KOPT-K1 (cell line): ENCODE results near the gene EMILIN3.

Experiments
- H3K27ac ChIP-seq: fragments of 200-600 bp; sonication (generic); 2 replicates; pipeline ENCODE4 v1.5.1; 2016; ENCODE audit warnings: antibody characterized with exemption, mild to moderate bottlenecking, low read depth, low read length; ENCODE audit not compliant: poor library complexity, severe bottlenecking
- H3K36me3 ChIP-seq: fragments of 200-600 bp; sonication (generic); 2 replicates; pipeline ENCODE4 v1.5.1; 2017; ENCODE audit warnings: antibody characterized with exemption, mild to moderate bottlenecking, low read length, moderate library complexity; ENCODE audit not compliant: insufficient read depth
- H3K9me3 ChIP-seq: fragments of 200-600 bp; sonication (generic); 2 replicates; pipeline ENCODE4 v1.5.1; 2017; ENCODE audit warnings: antibody characterized with exemption, low read length, mild to moderate bottlenecking; ENCODE audit not compliant: insufficient read depth, poor library complexity, severe bottlenecking

Gene EMILIN3

DNA sequence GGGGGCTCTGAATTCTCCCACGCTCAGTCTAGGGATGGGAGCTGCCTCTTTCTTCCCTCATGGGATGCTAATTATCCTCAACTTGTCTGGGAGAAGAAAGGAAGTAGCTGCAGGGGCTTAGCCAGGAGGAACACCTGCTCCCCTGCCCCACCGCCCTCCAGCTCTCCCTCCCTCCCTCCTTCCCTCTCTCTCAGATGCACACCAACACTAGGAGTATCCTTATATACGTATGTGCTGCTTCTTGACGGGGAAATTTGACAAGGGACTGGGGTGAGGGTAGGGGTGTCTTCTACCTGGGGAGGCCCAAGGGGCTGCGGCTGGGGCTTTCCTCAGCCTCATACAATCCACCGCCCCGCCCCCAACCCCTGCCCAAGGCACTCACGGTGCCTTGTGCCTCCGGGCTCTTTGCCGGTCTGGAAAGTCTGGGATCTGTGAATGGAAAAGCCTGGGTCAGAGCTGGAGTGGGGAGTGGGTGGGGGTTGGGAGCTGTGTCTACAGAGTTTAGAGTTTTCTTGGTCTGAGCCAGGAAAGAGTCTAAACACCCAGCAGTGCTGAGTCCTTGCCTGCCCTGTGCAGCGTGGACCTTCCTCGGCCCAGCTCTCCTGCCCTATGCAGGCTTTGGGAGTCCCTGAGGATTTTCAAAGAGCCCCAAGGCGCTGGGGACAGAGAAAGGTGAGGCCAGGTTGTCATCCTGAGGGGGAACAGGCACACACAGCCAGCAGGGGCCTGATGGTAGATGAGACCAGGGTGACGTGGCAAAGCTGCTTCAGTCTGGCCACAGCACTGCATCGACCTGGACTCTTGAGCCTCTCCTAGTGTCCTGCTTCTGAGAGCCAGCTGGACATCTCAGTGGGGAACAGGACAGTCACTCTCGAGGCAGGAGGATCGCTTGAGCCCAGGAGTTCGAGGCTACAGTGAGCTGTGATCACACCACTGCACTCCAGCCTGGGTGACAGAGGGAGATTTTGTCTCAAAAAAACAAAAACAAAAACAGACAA, 29.3 kb upstream of the EMILIN3 start:
- no peak overlapping the region for H3K27ac ChIP-seq
- H3K9me3 ChIP-seq, result no peaks in the 10 kb centered on the region
- H3K36me3 ChIP-seq, result no peaks in the 10 kb centered on the region

DNA sequence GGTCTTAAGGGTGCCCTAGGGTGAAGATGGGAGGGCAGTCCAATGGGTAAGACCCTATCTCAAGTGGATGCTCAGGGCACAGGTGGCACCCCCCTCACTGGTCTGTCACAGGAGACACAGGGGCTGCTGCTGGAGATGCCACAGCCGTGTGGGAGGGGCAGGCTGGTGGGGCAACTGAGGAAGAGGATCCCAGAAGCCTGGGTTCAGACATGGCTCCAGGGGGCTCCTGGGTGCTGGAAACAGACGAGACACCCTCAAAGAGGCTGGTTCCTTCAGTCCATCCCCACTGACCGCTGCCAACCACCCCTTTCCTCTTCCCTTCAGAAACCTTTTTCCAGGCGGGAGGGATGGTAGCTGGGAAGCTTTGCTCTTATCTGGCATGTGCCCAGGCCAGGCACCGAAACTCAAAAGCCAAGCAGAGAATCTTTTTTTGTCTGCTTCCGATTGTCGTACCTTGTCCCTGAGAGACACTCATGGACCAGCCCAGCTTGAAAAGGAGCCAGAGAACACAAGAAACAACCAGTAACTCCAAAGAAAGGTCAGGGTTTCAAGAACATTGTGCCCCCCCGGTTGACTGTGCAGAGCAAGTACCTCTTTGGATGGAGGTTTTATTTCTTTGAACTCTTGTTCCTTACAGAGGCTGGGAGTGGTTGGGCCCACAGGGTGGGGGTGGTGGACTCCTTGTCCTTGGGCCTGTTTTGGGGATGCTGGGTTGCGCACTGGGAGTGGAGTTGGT, 28.5 kb upstream of the EMILIN3 start:
- Histone ChIP-seq H3K9me3 (no peaks in the 10 kb centered on the region), H3K36me3 (no peaks in the 10 kb centered on the region), H3K27ac (no peak overlapping the region)

DNA sequence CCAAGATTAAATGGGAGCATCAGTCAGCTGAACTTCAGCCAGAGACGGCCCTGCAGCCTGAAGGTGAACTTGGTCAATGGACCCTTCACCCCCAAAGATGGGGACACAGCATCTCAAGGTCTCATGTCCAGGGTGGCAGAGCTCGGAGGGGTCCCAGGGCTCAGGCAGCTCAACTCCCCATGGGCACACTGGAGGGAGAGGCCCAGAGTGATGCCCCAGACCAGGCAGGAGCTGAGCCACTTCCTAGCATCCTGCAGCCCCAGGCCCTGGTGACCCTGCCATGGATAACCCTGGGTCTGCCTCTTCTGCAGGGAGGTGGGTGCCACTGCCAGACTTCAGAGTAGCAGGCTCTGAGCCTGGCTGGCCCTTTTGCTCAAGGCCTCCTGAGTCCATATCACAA, 27.5 kb upstream of the EMILIN3 start:
- Histone ChIP-seq H3K27ac (no peak overlapping the region), H3K9me3 (no peaks in the 10 kb centered on the region), H3K36me3 (no peaks in the 10 kb centered on the region)

DNA sequence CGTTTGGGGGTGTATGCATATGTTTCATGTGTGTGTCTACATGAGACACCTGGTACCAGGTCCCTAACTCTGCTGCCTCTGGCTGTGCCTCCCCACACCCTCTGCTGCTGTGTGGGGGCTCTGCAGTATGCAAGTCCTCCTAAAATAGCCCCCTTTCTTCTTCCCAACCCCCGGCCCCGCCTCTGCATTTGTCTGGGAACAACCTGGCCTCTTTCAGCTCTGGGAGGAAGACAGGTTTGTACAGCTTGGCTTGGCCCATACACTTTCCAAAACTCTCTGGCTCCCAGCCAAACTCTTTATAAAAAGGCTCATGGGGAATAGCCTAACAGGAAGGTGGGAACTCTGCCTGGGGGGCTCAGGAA, 27.1 kb upstream of the EMILIN3 start:
- Histone ChIP-seq H3K9me3 (no peaks in the 10 kb centered on the region), H3K36me3 (no peaks in the 10 kb centered on the region), H3K27ac (no peak overlapping the region)

DNA sequence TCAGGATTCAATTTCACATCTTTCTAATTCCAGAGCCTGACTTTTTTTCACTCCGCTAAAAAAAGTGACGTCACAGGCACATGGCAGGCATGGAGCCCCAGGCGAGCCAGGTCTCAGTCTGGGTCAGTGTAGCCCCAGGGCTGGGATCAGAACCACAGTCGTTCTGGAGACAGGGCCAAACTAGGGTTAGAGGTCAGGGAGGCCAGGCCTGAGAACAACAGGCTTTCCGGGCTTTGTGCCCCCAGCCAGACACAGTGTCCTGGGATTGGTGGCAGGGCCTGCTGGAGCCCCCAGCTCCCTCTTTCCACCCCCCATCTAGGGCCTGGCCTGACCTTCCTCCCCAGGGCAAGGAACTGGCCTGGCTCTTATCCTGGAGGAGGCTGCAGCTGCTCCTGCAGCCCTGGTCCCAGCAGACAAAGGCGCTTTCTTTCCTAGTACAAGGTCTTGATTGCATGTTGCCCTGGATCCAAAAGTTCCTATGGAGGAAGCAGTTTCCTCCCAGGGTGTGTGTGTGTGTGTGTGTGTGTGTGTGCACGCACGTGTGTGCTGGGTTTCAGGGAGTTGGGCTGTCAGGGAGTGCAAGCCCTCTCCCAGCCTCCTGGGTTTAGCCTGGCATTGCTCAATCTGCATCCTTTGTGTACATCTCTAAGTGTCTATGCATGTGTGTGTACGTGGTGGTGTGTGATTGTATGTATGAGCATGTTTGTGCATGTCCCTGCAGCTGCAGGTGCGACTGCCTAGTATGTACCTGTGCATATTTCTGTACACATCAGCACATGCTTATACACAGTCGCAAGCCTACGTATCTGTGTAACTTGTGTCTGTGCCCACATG, 26.5 kb upstream of the EMILIN3 start:
- H3K36me3 ChIP-seq, result no peaks in the 10 kb centered on the region
- H3K27ac ChIP-seq, result no peak overlapping the region
- no peaks in the 10 kb centered on the region for H3K9me3 ChIP-seq

DNA sequence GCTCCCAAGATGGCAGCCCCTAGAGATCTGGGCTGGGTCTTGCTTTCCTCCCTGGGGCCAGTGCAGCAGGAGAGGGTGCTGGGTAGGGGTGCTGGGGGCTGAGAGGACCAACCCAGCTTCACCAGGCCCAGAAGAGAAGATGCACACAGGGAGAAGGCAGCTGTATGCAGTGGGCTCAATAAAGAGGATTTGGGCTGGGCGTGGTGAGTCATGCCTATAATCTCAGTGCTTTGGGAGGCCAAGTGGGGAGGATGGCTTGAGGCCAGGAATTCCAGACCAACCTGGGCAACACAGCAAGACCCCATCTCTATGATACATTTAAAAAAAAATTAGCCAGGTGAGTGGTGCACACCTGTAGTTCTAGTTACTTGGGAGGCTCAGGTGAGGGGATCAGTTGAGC, 25.7 kb upstream of the EMILIN3 start:
- Histone ChIP-seq H3K36me3 (no peaks in the 10 kb centered on the region), H3K9me3 (no peaks in the 10 kb centered on the region), H3K27ac (no peak overlapping the region)

DNA sequence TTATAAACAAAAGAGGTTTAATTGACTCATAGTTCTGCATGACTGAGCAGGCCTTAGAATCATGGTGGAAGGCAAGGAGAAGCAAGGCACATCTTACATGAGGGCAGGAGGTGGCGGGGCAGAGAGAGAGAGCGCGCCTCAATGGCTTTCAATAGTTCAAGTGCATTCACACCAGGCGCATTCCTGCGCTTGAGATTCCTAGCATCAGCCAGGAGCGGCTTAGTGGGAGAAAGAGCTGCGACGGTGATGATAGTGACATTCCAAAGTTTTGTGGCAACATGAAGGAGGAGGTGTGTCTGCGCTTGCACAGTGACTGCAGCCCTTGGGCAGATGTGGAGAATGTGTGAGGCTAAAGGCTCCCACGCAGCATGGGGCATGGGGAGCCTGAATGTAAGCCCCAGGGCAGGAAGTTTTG, 25.0 kb upstream of the EMILIN3 start:
- Histone ChIP-seq H3K36me3 (no peaks in the 10 kb centered on the region), H3K9me3 (no peaks in the 10 kb centered on the region), H3K27ac (no peak overlapping the region)

DNA sequence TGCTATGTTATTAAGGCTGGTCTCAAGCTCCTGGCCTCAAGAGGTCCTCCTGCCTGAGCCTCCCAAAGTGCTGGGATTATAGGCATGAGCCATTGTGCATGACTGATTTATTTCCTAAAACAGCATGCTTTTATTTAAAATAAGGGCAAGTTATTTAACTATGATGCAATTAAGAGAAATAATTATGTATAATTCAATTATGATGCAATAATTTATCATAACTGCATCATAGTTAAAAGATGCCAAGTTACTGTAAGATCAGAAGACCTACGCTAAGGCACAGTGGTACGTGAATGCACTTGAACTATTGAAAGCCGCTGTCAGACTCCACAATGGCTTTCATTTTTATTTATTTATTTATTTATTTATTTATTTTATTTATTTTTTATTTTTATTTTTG, 24.3 kb upstream of the EMILIN3 start:
- H3K27ac ChIP-seq, result no peak overlapping the region
- H3K9me3 ChIP-seq, result no peaks in the 10 kb centered on the region
- H3K36me3 ChIP-seq, result no peaks in the 10 kb centered on the region

DNA sequence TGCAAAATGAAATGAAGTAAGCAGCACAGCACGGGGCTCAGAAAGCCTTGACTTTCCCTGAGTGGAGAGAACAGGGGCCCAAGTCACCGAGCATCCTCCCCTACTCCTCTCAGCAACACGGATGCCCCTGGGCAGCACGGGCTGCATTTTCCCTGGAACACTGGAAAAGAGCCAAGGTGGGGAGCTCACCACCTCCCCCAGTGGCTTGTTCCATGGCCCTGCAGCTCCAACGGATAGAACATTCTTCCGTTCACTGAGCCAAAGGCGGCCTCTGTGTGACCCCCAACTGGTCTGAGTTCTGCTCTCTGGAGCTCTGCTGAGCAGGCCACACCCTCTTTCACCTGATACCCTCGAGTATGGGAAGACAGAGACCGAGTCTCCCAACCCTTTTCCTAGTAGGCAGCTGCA, 20.8 kb upstream of the EMILIN3 start:
- Histone ChIP-seq H3K9me3 (no peaks in the 10 kb centered on the region), H3K27ac (no peak overlapping the region), H3K36me3 (no peaks in the 10 kb centered on the region)

DNA sequence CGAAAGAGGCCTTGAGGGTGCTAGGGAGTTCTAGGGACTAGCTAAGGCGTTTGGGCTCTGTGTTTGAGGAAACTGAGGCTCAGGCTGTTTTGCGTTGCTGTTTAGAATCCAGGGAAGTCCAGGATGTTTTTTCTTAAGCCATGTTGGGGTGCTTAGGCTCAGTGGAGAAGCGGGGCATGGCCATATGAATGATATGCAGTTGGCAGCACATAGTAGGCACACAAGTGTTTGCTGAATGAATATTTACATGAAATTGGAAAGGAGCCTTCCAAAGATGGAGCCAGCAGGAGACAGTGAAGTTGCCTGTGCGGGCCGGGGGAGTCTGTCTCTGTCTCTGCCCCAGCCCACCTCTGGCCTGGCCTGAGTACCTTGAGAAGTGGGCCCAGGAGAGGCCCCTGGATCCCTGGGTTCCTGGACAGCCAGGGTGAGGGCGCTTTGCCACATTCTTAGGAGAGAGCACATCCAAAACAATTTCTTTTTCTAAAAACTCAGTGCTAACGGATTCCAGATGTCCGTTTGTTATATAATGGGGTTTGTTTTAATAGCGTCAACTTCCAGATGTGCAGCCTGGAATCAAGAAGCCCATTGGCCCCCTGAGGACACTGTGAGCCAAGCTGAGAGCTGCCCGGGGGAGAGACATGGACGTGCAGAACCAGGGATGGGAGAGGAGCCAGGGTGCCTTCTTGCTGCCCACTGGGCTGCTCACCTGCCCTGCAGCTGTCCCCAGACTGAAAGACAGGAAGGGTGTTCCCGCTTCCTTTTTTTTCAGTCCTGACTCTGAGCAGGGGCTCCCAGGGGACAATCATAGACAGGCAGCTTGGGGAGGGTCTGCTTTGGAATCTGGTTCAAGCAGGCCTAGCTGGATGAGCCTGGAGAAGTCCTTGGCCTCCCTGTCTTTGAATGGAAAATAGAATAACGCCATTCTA, 20.1 kb upstream of the EMILIN3 start:
- no peaks in the 10 kb centered on the region for H3K36me3 ChIP-seq
- H3K9me3 ChIP-seq, result no peaks in the 10 kb centered on the region
- H3K27ac ChIP-seq, result no peak overlapping the region

DNA sequence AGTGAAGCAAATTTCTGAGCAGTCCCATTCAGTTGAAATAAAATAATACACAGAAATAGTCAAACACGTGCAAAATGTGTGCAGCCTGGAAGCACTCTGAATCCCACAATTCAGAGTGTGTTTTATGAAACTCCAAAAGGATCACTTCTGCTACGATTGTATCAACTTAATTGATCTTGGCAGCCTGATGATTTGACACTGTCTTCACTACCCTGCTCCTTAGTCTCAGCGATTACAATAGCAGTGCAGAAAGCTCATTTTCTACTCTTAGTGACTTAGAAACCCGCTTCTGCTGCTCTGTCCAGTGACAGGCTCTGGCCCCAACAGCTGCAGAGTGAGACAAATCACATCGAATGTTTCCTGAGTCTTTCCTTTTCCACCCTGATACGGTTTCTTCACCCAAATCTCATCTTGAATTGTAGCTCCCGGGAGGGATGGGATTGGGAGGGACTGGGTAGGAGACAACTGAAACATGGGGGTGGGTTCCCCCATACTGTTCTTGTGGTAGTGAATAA, 16.2 kb upstream of the EMILIN3 start:
- no peaks in the 10 kb centered on the region for H3K9me3 ChIP-seq
- no peaks in the 10 kb centered on the region for H3K36me3 ChIP-seq
- H3K27ac ChIP-seq, result no peak overlapping the region

DNA sequence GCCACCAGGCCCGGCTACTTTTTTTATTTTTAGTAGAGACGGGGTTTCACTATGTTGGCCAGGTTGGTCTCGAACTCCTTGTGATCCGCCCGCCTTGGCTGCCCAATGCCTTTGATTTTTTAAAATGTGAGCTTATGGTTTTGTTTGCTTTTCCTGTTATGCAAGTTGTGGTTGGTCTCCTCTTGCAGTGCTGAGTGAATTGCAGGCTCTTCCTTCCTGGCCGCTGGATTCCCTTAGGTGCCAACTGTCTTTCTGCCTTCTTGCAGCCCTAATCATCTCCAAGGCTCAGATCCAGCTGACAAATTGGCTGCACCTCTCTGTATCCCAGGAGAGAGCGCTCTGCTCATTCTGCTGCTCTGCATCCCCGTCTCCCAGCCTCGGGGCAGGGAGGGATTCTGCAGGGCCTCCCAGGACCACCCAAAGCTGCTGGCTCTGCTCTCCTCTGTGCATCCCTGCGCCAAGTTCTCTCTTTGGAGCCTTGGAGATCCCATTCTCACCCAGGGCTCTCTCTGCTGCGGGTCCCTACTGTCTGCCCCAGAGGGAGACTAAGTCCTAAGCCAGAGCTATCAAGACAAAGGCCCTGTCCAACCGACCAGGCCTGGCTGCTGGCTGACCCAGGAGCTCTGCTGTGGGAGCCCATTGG, 14.1 kb upstream of the EMILIN3 start:
- Histone ChIP-seq H3K9me3 (no peaks in the 10 kb centered on the region), H3K36me3 (no peaks in the 10 kb centered on the region), H3K27ac (no peak overlapping the region)

DNA sequence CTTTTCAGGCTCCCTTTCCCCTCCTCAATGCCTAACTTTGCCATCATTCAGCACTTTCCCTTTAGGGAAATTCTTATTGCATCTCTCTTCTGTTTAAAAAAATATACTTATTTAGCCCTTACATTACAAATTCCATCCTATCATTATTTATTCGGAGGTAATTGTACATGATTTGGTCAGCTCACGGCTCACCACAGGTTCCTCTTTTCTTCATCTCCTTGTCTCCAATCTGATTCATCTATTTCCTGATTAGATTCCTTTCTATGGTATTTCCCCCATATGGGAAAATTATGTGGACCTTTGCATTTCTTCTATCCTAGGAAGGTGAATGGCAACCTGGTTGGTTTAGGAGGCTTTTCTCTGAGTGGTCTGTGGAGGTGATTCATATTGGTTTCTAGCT, 12.9 kb upstream of the EMILIN3 start:
- H3K9me3 ChIP-seq, result no peaks in the 10 kb centered on the region
- H3K36me3 ChIP-seq, result no peaks in the 10 kb centered on the region
- no peak overlapping the region for H3K27ac ChIP-seq

DNA sequence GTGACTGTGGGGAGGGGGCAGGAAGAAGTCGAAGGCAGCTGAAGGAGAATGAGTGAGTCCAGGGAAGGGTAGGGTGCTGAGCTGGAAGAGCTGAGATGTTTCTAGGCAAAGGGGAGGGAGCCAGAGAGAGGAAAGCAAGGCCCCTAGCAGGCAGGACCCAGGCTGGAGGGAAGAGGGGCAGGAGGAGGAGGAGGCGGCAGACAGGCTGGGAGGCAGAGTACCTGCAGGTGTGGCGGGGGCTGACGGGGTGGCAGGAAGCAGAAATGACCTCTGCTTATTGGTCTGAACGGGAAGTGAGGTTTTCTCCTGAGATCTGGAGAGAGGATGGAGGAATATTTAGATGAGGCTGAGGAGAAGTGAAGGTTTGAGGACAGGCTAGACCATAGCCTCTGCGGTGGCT, 10.7 kb upstream of the EMILIN3 start:
- H3K27ac ChIP-seq, result no peak overlapping the region
- H3K36me3 ChIP-seq, result no peaks in the 10 kb centered on the region
- H3K9me3 ChIP-seq, result peaks cover 11% of the 10 kb centered on the region
